PC-9 (cell line): ENCODE data around the gene SKI. TPM values are rescaled to one million over a fixed set of nuclear protein-coding genes. Genes with fewer than 3 reads are reported as not detected.

Source experiments
- BruUV-seq: library from RNA; stranded (reverse); fragments of 400-500 nt; replicated peaks from 2 replicates; lab custom pipeline; 2021; lab: Mats Ljungman, UMichigan
- CTCF ChIA-PET: fragments of 300-600 bp; sonication (Branson Sonifier 250); formaldehyde crosslinking; loops from one replicate; lab custom pipeline; 2022; ENCODE audit warnings: antibody characterized with exemption; lab: Charles Lee
- POLR2A ChIA-PET: fragments of 300-600 bp; sonication (Branson Sonifier 250); formaldehyde crosslinking; loops from one replicate; lab custom pipeline; 2022; ENCODE audit warnings: antibody characterized with exemption; ENCODE audit not compliant: unreplicated experiment; lab: Charles Lee
- DNase-seq, 2 experiments: peaks; one replicate each; pipeline versions ENCODE4 v3.0.0 to v3.0.0-alpha.2; 2015 to 2022; ENCODE audit warnings: mixed read lengths in 1 of 2
- H2AFZ ChIP-seq: fragments of 200-600 bp; sonication (generic); 2 replicates; pipeline ENCODE4 v1.8.1; 2017; ENCODE audit warnings: antibody characterized with exemption
- H3F3A ChIP-seq: fragments of 200-600 bp; sonication (generic); 2 replicates; pipeline ENCODE4 v1.8.1; 2017; ENCODE audit warnings: antibody characterized with exemption, mild to moderate bottlenecking, low read depth; ENCODE audit not compliant: insufficient read depth
- H3K27ac ChIP-seq: fragments of 200-600 bp; sonication (generic); 2 replicates; pipeline ENCODE4 v1.6.1; 2016; ENCODE audit warnings: mixed run types
- H3K27me3 ChIP-seq: fragments of 200-600 bp; sonication (generic); 2 replicates; pipeline ENCODE4 v1.6.1; 2016; ENCODE audit warnings: low read depth, mixed run types; ENCODE audit not compliant: insufficient read depth
- H3K36me3 ChIP-seq: fragments of 200-600 bp; sonication (generic); 2 replicates; pipeline ENCODE4 v1.6.1; 2016; ENCODE audit warnings: low read depth, mixed run types
- H3K4me1 ChIP-seq: fragments of 200-600 bp; sonication (generic); replicated peaks from 2 replicates; pipeline ENCODE4 v1.6.1; 2016; ENCODE audit warnings: mixed run types; ENCODE audit not compliant: insufficient read depth
- H3K4me2 ChIP-seq: fragments of 200-600 bp; sonication (generic); 2 replicates; pipeline ENCODE4 v1.6.1; 2017; ENCODE audit warnings: mixed run types
- H3K4me3 ChIP-seq: fragments of 200-600 bp; sonication (generic); 2 replicates; pipeline ENCODE4 v1.6.1; 2016; ENCODE audit warnings: mixed run types
- H3K79me2 ChIP-seq: fragments of 200-600 bp; sonication (generic); 2 replicates; pipeline ENCODE4 v1.6.1; 2017; ENCODE audit warnings: low read depth, mixed run types
- H3K9me2 ChIP-seq: fragments of 200-600 bp; sonication (generic); 2 replicates; pipeline ENCODE4 v1.8.1; 2017; ENCODE audit warnings: mild to moderate bottlenecking; ENCODE audit not compliant: insufficient read depth
- H3K9me3 ChIP-seq: fragments of 200-600 bp; sonication (generic); 2 replicates; pipeline ENCODE4 v1.8.1; 2016; ENCODE audit warnings: low read depth; ENCODE audit not compliant: insufficient read depth
- H4K20me1 ChIP-seq: fragments of 200-600 bp; sonication (generic); 2 replicates; pipeline ENCODE4 v1.8.1; 2017; ENCODE audit not compliant: insufficient read depth
- CTCF ChIP-seq: fragments of 200-600 bp; sonication (generic); conservative IDR thresholded peaks from 2 replicates; pipeline ENCODE4 v1.6.1; 2017; ENCODE audit warnings: mixed run types, antibody characterized with exemption, mild to moderate bottlenecking, moderate library complexity
- EZH2 ChIP-seq: fragments of 200-600 bp; sonication (generic); IDR thresholded peaks from 2 replicates; pipeline ENCODE4 v1.8.0; 2017; ENCODE audit warnings: antibody characterized with exemption, low read depth
- intact Hi-C: fragments of 100-400 bp; cut with micrococcal nuclease; formaldehyde crosslinking; loops from one replicate; pipeline ENCODE4 v1.10.0; 2022; ENCODE audit not compliant: unreplicated experiment
- total RNA-seq: library from RNA; stranded (reverse); gene quantifications from 2 replicates; pipeline ENCODE4 v1.2.3, GENCODE V29; 2021

SKI gene
- total RNA-seq, 1 experiment from 2014 or later, result 36.2 TPM

DNA sequence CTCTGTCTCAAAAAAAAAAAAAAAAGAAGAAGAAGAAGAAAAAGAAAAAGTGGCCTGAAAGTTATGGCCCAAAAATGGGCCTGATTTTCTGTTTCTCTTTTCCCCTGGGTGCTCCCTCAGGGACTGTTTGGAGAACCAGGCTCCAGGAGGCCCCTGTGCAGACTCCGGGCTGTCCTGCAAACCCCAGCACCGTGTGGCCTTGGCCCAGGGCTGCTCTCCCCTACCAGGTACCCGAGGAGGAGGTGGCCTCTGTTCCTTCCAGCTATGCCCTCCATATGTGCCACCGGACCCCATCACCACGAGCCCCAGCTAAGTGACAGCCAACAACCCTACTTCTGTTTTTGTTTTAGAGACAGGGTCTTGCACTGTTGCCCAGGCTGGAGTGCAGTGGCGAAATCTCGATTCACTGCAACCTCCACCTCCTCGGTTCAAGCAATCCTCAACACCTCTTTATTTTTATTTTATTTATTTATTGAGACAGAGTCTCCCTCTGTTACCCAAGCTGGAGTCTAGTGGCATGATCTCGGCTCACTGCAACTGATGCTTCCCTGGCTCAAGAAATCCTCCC lies 26.0 kb upstream of the SKI start:
- ChIA-PET CTCF (no interaction called here), POLR2A (no interaction called here)
- no TSS peak for BruUV-seq

GRCh38 chr1:2202843-2203601 lies 25.1 kb upstream of the SKI start:
- POLR2A ChIA-PET, result no interaction called here
- DNase-seq, result no peak
- H3F3A ChIP-seq, result peaks cover 19% of the 10 kb centered on the region
- peaks cover 23% of the 10 kb centered on the region for H3K4me1 ChIP-seq
- no peaks in the 10 kb centered on the region for H4K20me1 ChIP-seq
- no peaks in the 10 kb centered on the region for H3K9me2 ChIP-seq
- no peak overlapping the region for H3K27ac ChIP-seq
- no peaks in the 10 kb centered on the region for H3K36me3 ChIP-seq
- BruUV-seq, result no TSS peak
- H3K79me2 ChIP-seq, result no peaks in the 10 kb centered on the region
- H3K4me2 ChIP-seq, result no peak overlapping the region
- CTCF ChIA-PET, result no interaction called here
- TF ChIP-seq EZH2, result no peak
- no peaks in the 10 kb centered on the region for H3K9me3 ChIP-seq
- H3K4me3 ChIP-seq, result no peak overlapping the region
- no peak overlapping the region for H2AFZ ChIP-seq
- intact Hi-C loops, result no loop called here
- no peaks in the 10 kb centered on the region for H3K27me3 ChIP-seq

More for the DNA sequence above, 26.0 kb upstream of the SKI start:
- no peak overlapping the region for H3K4me2 ChIP-seq
- no peaks in the 10 kb centered on the region for H4K20me1 ChIP-seq
- TF ChIP-seq CTCF (no peak), EZH2 (no peak)
- H3K27me3 ChIP-seq, result no peaks in the 10 kb centered on the region
- no peak overlapping the region for H2AFZ ChIP-seq
- no peaks in the 10 kb centered on the region for H3K9me2 ChIP-seq
- H3K79me2 ChIP-seq, result no peaks in the 10 kb centered on the region
- peaks cover 14% of the 10 kb centered on the region for H3K4me1 ChIP-seq
- H3K36me3 ChIP-seq, result no peaks in the 10 kb centered on the region
- H3K4me3 ChIP-seq, result no peak overlapping the region
- H3F3A ChIP-seq, result peaks cover 12% of the 10 kb centered on the region
- no peak overlapping the region for H3K27ac ChIP-seq
- no peak for DNase-seq
- H3K9me3 ChIP-seq, result no peaks in the 10 kb centered on the region
- intact Hi-C loops, result no loop called here

DNA sequence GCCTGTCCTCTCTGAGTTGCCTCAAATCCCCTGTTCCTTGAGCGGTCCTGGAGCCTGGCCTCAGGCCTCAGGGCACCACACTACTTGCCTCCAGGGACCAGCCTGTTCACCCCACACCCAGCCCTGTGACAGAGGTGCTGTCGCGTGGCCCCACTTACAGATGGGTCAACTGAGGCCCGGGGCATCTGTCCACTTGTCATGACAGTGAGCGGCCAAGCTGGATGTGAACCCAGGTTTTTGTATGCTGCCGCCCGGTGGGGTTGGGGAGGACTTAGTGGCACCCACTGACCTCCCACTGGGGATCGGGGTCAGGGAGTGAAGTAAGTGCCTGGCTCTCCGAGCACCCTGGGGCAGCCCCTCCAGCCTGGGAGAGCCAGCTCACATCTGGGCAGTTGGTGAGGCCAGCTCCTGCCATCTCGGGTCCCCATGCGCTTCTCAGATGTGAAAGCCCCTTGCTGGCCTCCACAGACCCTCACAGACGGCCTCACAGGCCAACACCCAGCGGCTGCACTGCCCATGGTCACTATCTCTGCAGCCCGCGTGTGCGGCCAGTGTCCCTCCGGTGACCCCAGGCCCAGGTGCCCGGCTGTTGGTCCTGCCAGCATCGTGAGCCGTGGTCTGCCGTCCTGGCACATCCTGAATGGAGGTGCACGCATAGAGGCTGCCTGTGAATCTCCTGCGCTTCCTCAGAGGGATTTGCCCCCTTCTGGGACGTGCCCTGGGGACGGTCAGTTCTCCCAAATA lies 24.3 kb upstream of the SKI start:
- BruUV-seq, result no TSS peak
- CTCF ChIA-PET, result interaction anchor here (0.9 kb wide), 1 partner anchor 9 kb away, joined by 4 read pairs; the partner anchor contains the start of gene FAAP20
- intact Hi-C loops, result loop anchor here (2.0 kb wide), 1 partner anchor 383 kb away; the partner anchor contains the start of gene PRXL2B
- Histone ChIP-seq H3K9me3 (no peaks in the 10 kb centered on the region), H3K4me2 (peak overlapping the region; percentile 88), H4K20me1 (no peaks in the 10 kb centered on the region), H3F3A (peaks cover 23% of the 10 kb centered on the region), H3K27me3 (no peaks in the 10 kb centered on the region), H3K4me1 (peaks cover 31% of the 10 kb centered on the region), H3K36me3 (no peaks in the 10 kb centered on the region), H2AFZ (no peak overlapping the region), H3K4me3 (0 out of 2 replicates have a peak overlapping the region, but pooled peaks have one; percentile 47), H3K79me2 (no peaks in the 10 kb centered on the region), H3K9me2 (no peaks in the 10 kb centered on the region), H3K27ac (no peak overlapping the region)
- no peak for DNase-seq
- POLR2A ChIA-PET, result interaction anchor here (0.6 to 1.1 kb wide), 3 partner anchors 20 to 188 kb away, joined by 4 to 9 read pairs (median 5); partner anchors contain the start of genes MORN1, RER1 and SKI
- TF ChIP-seq EZH2, result no peak
- no peak for TF ChIP-seq CTCF
